ENCODE measurements around the gene SF3A1. TPM values are rescaled to one million over a fixed set of nuclear protein-coding genes. Genes with fewer than 3 reads are reported as not detected.

The SF3A1 gene
- total and polyA plus RNA-seq, 7 experiments from 2014 or later, result 83.2 to 341 (median 282) TPM

GRCh38 chr22:30348809-30349208 is 7.9 kb downstream of the SF3A1 start:
- CTCF ChIA-PET, result interaction anchor here (0.7 to 1.6 kb wide), 3 partner anchors 48 to 84 kb away, joined by 3 to 7 read pairs (median 3); no protein-coding TSS in a partner anchor
- Histone ChIP-seq H3K27me3 (ENCODE audit: control insufficient read depth in 2 of 2, insufficient read depth in 2 of 2, low read length in 2 of 2) (no peaks in the 10 kb centered on the region), H3K9me3 (ENCODE audit: control insufficient read depth in 2 of 3, low read length in 3 of 3) (no peaks in the 10 kb centered on the region), H3K27ac (ENCODE audit: low read depth, low read length) (peak overlapping the region; percentile 3), H3K4me3 (ENCODE audit: low read length) (no peak overlapping the region), H3K36me3 (ENCODE audit: control insufficient read depth in 2 of 3, insufficient read depth in 3 of 3, low read length in 3 of 3) (peaks cover 38 to 93% (median 42%) of the 10 kb centered on the region in 3 experiments), H3K4me1 (ENCODE audit: control insufficient read depth in 2 of 2, insufficient read depth in 2 of 2, low read length in 2 of 2) (peaks cover 18 to 26% of the 10 kb centered on the region in 2 donors)
- Mint-ChIP-seq H3K4me3 (peak overlapping the region in 4 of 10 donors; percentile 17 to 52 (median 34)), H3K4me1 (peaks cover 32 to 79% (median 56%) of the 10 kb centered on the region in 7 donors), H3K9me3 (no peaks in the 10 kb centered on the region), H3K36me3 (peaks cover under 1 to 42% (median 30%) of the 10 kb centered on the region in 5 donors), H3K27me3 (no peaks in the 10 kb centered on the region), H3K27ac (peak overlapping the region in 5 of 9 donors; percentile 17 to 75 (median 45))
- ATAC-seq (no peak), DNase-seq (no peak)
- intact Hi-C loops (cut with micrococcal nuclease), result no loop called here
- POLR2A ChIA-PET, result interaction anchor here (2.3 kb wide), 1 partner anchor 8 kb away, joined by 11 read pairs; no protein-coding TSS in a partner anchor

- H3K4me3 Mint-ChIP-seq, result peak overlapping the region in 4 of 10 donors; percentile 17 to 52 (median 34)
- no peaks in the 10 kb centered on the region for H3K9me3 Mint-ChIP-seq
- CTCF ChIA-PET, result interaction anchor here (0.7 to 1.2 kb wide), 3 partner anchors 19 to 84 kb away, joined by 3 read pairs; no protein-coding TSS in a partner anchor
- ATAC-seq (no peak), DNase-seq (no peak)
- POLR2A ChIA-PET, result interaction anchor here (1.1 kb wide), 1 partner anchor 12 kb away, joined by 4 read pairs; no protein-coding TSS in a partner anchor
- peaks cover 15 to 24% of the 10 kb centered on the region in 2 donors for H3K4me1 ChIP-seq (ENCODE audit: control insufficient read depth in 2 of 2, insufficient read depth in 2 of 2, low read length in 2 of 2)
- peaks cover 1 to 43% (median 28%) of the 10 kb centered on the region in 5 donors for H3K36me3 Mint-ChIP-seq
- peak overlapping the region in 4 of 9 donors; percentile 34 to 75 (median 50) for H3K27ac Mint-ChIP-seq
- H3K4me3 ChIP-seq (ENCODE audit: low read length), result no peak overlapping the region
- peaks cover 41 to 95% (median 46%) of the 10 kb centered on the region in 3 experiments for H3K36me3 ChIP-seq (ENCODE audit: control insufficient read depth in 2 of 3, insufficient read depth in 3 of 3, low read length in 3 of 3)
- no peaks in the 10 kb centered on the region for H3K27me3 Mint-ChIP-seq
- intact Hi-C loops (cut with micrococcal nuclease), result no loop called here
- peaks cover 29 to 75% (median 52%) of the 10 kb centered on the region in 7 donors for H3K4me1 Mint-ChIP-seq
- H3K9me3 ChIP-seq (ENCODE audit: control insufficient read depth in 2 of 3, low read length in 3 of 3), result no peaks in the 10 kb centered on the region
- peak overlapping the region; percentile 3 for H3K27ac ChIP-seq (ENCODE audit: low read depth, low read length)
- H3K27me3 ChIP-seq (ENCODE audit: control insufficient read depth in 2 of 2, insufficient read depth in 2 of 2, low read length in 2 of 2), result no peaks in the 10 kb centered on the region
These were observed 8.3 kb downstream of the SF3A1 start for GRCh38 chr22:30348404-30348803.

- DNase-seq (no peak), ATAC-seq (no peak)
- ChIA-PET CTCF (interaction anchor here (1.2 kb wide), 1 partner anchor 18 kb away, joined by 3 read pairs; no protein-coding TSS in a partner anchor), POLR2A (interaction anchor here (1.1 to 2.0 kb wide), 2 partner anchors 11 to 58 kb away, joined by 4 read pairs; partner anchors contain the start of gene CASTOR1)
- Histone ChIP-seq H3K4me1 (ENCODE audit: control insufficient read depth in 2 of 2, insufficient read depth in 2 of 2, low read length in 2 of 2) (peaks cover 11 to 14% of the 10 kb centered on the region in 2 donors), H3K9me3 (ENCODE audit: control insufficient read depth in 2 of 3, low read length in 3 of 3) (no peaks in the 10 kb centered on the region), H3K4me3 (ENCODE audit: low read length) (no peak overlapping the region), H3K27ac (ENCODE audit: low read depth, low read length) (no peak overlapping the region), H3K27me3 (ENCODE audit: control insufficient read depth in 2 of 2, insufficient read depth in 2 of 2, low read length in 2 of 2) (no peaks in the 10 kb centered on the region), H3K36me3 (ENCODE audit: control insufficient read depth in 2 of 3, insufficient read depth in 3 of 3, low read length in 3 of 3) (peaks cover 47 to 97% (median 50%) of the 10 kb centered on the region in 3 experiments)
- Mint-ChIP-seq H3K27me3 (no peaks in the 10 kb centered on the region), H3K4me3 (peak overlapping the region in 3 of 10 donors; percentile 11 to 27 (median 21)), H3K9me3 (no peaks in the 10 kb centered on the region), H3K36me3 (peaks cover 5 to 48% (median 27%) of the 10 kb centered on the region in 5 donors), H3K27ac (peak overlapping the region in 7 of 9 donors; percentile 7 to 80 (median 64)), H3K4me1 (peaks cover 34 to 65% (median 43%) of the 10 kb centered on the region in 7 donors)
- intact Hi-C loops (cut with micrococcal nuclease), result no loop called here
These were observed 9.3 kb downstream of the SF3A1 start for GRCh38 chr22:30347255-30347892.

GRCh38 chr22:30344447-30345200 is 12.1 kb downstream of the SF3A1 start:
- Histone ChIP-seq H3K4me3 (ENCODE audit: low read length) (no peak overlapping the region), H3K27me3 (ENCODE audit: control insufficient read depth in 2 of 2, insufficient read depth in 2 of 2, low read length in 2 of 2) (no peaks in the 10 kb centered on the region), H3K9me3 (ENCODE audit: control insufficient read depth in 2 of 3, low read length in 3 of 3) (no peaks in the 10 kb centered on the region), H3K36me3 (ENCODE audit: control insufficient read depth in 2 of 3, insufficient read depth in 3 of 3, low read length in 3 of 3) (peaks cover 58 to 97% (median 59%) of the 10 kb centered on the region in 3 experiments), H3K4me1 (ENCODE audit: control insufficient read depth in 2 of 2, insufficient read depth in 2 of 2, low read length in 2 of 2) (peaks cover 10 to 12% of the 10 kb centered on the region in 2 donors), H3K27ac (ENCODE audit: low read depth, low read length) (no peak overlapping the region)
- POLR2A ChIA-PET, result interaction anchor here (0.9 to 48.9 kb wide), 3 partner anchors 8 to 43 kb away, joined by 3 to 1265 read pairs (median 3); partner anchors contain the start of gene CASTOR1
- DNase-seq (no peak), ATAC-seq (peak; percentile 37)
- Mint-ChIP-seq H3K27ac (peak overlapping the region in 5 of 9 donors; percentile 21 to 69 (median 40)), H3K27me3 (no peaks in the 10 kb centered on the region), H3K4me1 (peaks cover 13 to 39% (median 23%) of the 10 kb centered on the region in 7 donors), H3K9me3 (no peaks in the 10 kb centered on the region), H3K36me3 (peaks cover 8 to 56% (median 22%) of the 10 kb centered on the region in 5 donors), H3K4me3 (no peak overlapping the region)
- CTCF ChIA-PET, result interaction anchor here (0.6 kb wide), 1 partner anchor 720 kb away, joined by 3 read pairs; no protein-coding TSS in a partner anchor
- intact Hi-C loops (cut with micrococcal nuclease), result no loop called here

GRCh38 chr22:30340911-30341685 is 15.6 kb downstream of the SF3A1 start:
- Histone ChIP-seq H3K9me3 (ENCODE audit: control insufficient read depth in 2 of 3, low read length in 3 of 3) (no peaks in the 10 kb centered on the region), H3K27ac (ENCODE audit: low read depth, low read length) (no peak overlapping the region), H3K27me3 (ENCODE audit: control insufficient read depth in 2 of 2, insufficient read depth in 2 of 2, low read length in 2 of 2) (no peaks in the 10 kb centered on the region), H3K4me3 (ENCODE audit: low read length) (no peak overlapping the region), H3K36me3 (ENCODE audit: control insufficient read depth in 2 of 3, insufficient read depth in 3 of 3, low read length in 3 of 3) (peaks cover 67 to 100% (median 74%) of the 10 kb centered on the region in 3 experiments), H3K4me1 (ENCODE audit: control insufficient read depth in 2 of 2, insufficient read depth in 2 of 2, low read length in 2 of 2) (no peaks in the 10 kb centered on the region)
- Mint-ChIP-seq H3K27me3 (no peaks in the 10 kb centered on the region), H3K4me1 (peaks cover 0 to 21% (median 8%) of the 10 kb centered on the region in 7 donors), H3K27ac (peak overlapping the region in 3 of 9 donors; percentile 17 to 59 (median 59)), H3K9me3 (peaks cover 0 to 3% (median 0%) of the 10 kb centered on the region in 11 donors), H3K36me3 (peaks cover 13 to 71% (median 22%) of the 10 kb centered on the region in 5 donors), H3K4me3 (no peak overlapping the region)
- ChIA-PET POLR2A (interaction anchor here (0.6 to 48.9 kb wide), 3 partner anchors 9 to 40 kb away, joined by 3 to 1265 read pairs (median 11); partner anchors contain the start of gene CASTOR1), CTCF (interaction anchor here (1.3 to 1.5 kb wide), 2 partner anchors 51 to 53 kb away, joined by 3 to 6 read pairs; partner anchors contain the start of gene CASTOR1)
- intact Hi-C loops (cut with micrococcal nuclease), result no loop called here
- ATAC-seq (no peak), DNase-seq (no peak)
